ENCODE data around the gene METTL5. TPM values are rescaled to one million over a fixed set of nuclear protein-coding genes. Genes with fewer than 3 reads are reported as not detected.

METTL5 gene
- total and polyA plus RNA-seq, 9 of the 15 experiments (the other 6 are each of a cell fraction or from before 2014, with no cell fraction given), result 149 to 471 (median 224) TPM

GRCh38 chr2:169822785-169823392 lies 1.8 kb downstream of the METTL5 start (continued):
- TF ChIP-seq STAT6 (CRISPR knock-in tag; IDR thresholded peaks at IDR 0.05), result no peak
- TF ChIP-seq FIP1L1 (IDR thresholded peaks at IDR 0.05; ENCODE audit: low read depth, low read length, poor library complexity, severe bottlenecking), result no peak
- TF ChIP-seq HMGN3 (IDR thresholded peaks at IDR 0.05; ENCODE audit: borderline replicate concordance, extremely low read depth, insufficient read length, low read depth, low read length), result no peak
- no peak for TF ChIP-seq TBL1XR1 (IDR thresholded peaks at IDR 0.05; ENCODE audit: low read length in 2 of 2)
- no peak for TF ChIP-seq ZNF134 (CRISPR knock-in tag; conservative IDR thresholded peaks at IDR 0.05)
- TF ChIP-seq ZNF518B (CRISPR knock-in tag; IDR thresholded peaks at IDR 0.05), result no peak
- TF ChIP-seq BCOR (IDR thresholded peaks at IDR 0.05), result peak; percentile 55; the same call in 1 of the 2 replicates
- peak; percentile 80 for TF ChIP-seq CBFA2T3 (IDR thresholded peaks at IDR 0.05)
- no peak for TF ChIP-seq KDM5B (IDR thresholded peaks at IDR 0.05; ENCODE audit: insufficient replicate concordance, low read depth, low read length)
- TF ChIP-seq HOXB6 (CRISPR knock-in tag; IDR thresholded peaks at IDR 0.05; ENCODE audit: borderline replicate concordance), result no peak
- TF ChIP-seq ZNF324 (CRISPR knock-in tag; IDR thresholded peaks at IDR 0.05), result no peak
- TF ChIP-seq TAL1 (IDR thresholded peaks at IDR 0.05), result peak; percentile 39; the same call in 1 of the 2 replicates
- peak; percentile 32 for TF ChIP-seq RBM25 (IDR thresholded peaks at IDR 0.05; ENCODE audit: low read depth, low read length, severe bottlenecking)
- peak; percentile 50; the same call in 1 of the 2 replicates for TF ChIP-seq ARID1B (IDR thresholded peaks at IDR 0.05)
- TF ChIP-seq SIN3A (IDR thresholded peaks at IDR 0.05; ENCODE audit: borderline replicate concordance in 2 of 2, control insufficient read depth in 1 of 2, low read depth in 2 of 2, low read length in 2 of 2), result no peak
- TF ChIP-seq ZNF384 (IDR thresholded peaks at IDR 0.05; ENCODE audit: low read depth, low read length), result 0 out of 2 replicates have a peak, but pooled peaks have one; percentile 8
- TF ChIP-seq CBX3 (IDR thresholded peaks at IDR 0.05; ENCODE audit: borderline replicate concordance in 1 of 2, low read length in 2 of 2), result peak in 1 of 2 experiments; percentile 39; a peak in 1 of 3 replicates
- TF ChIP-seq ESRRB (CRISPR knock-in tag; IDR thresholded peaks at IDR 0.05; ENCODE audit: borderline replicate concordance), result no peak
- no peak for TF ChIP-seq CCAR2 (IDR thresholded peaks at IDR 0.05; ENCODE audit: low read depth, low read length)
- peak; percentile 97 for TF ChIP-seq ZNF121 (CRISPR knock-in tag; conservative IDR thresholded peaks at IDR 0.05)
- TF ChIP-seq HNRNPLL (IDR thresholded peaks at IDR 0.05; ENCODE audit: low read depth, low read length, poor library complexity, severe bottlenecking), result no peak
- TF ChIP-seq GTF2B (IDR thresholded peaks at IDR 0.05; ENCODE audit: extremely low read depth, insufficient read length), result no peak

Data from K562 (cell line).